ENCODE measurements around the gene TPM4. TPM values are rescaled to one million over a fixed set of nuclear protein-coding genes. Genes with fewer than 3 reads are reported as not detected.

The TPM4 gene
- total RNA-seq, 1 donor from 2014 or later, result 386 TPM

GRCh38 chr19:16146112-16146511 lies 69.8 kb downstream of the TPM4 start:
- intact Hi-C loops (cut with DNase I), result no loop called here
- no peak for DNase-seq
- Histone ChIP-seq H3K27me3 (no peaks in the 10 kb centered on the region), H3K4me3 (no peak overlapping the region), H3K27ac (no peak overlapping the region), H3K4me1 (peaks cover 5% of the 10 kb centered on the region), H3K9me3 (no peaks in the 10 kb centered on the region), H3K36me3 (no peaks in the 10 kb centered on the region)
- TF ChIP-seq CTCF (IDR thresholded peaks at IDR 0.05), result no peak
- no peak for ATAC-seq

- ATAC-seq (peak; percentile 28), DNase-seq (no peak)
- intact Hi-C loops (cut with DNase I), result no loop called here
- Histone ChIP-seq H3K9me3 (no peaks in the 10 kb centered on the region), H3K27ac (peak overlapping the region; percentile 55), H3K27me3 (no peaks in the 10 kb centered on the region), H3K4me3 (no peak overlapping the region), H3K36me3 (no peaks in the 10 kb centered on the region), H3K4me1 (no peaks in the 10 kb centered on the region)
- no peak for TF ChIP-seq CTCF (IDR thresholded peaks at IDR 0.05)
Observed at GRCh38 chr19:16148443-16149229, 72.3 kb downstream of the TPM4 start.

Other genes starting within 250 kb of the TPM4 start
- not detected for gene CYP4F2, start 178.4 kb upstream of the TPM4 start, total RNA-seq
- 3.5 TPM for gene CYP4F11, start 142.0 kb upstream of the TPM4 start, total RNA-seq
- not detected for gene OR10H4, start 127.5 kb upstream of the TPM4 start, total RNA-seq
- 101 TPM for gene RAB8A, start 35.4 kb downstream of the TPM4 start, total RNA-seq
- 6.0 TPM for gene HSH2D, start 67.2 kb downstream of the TPM4 start, total RNA-seq
- gene CIB3, start 97.0 kb downstream of the TPM4 start, total RNA-seq, result not detected
- gene FAM32A, start 108.9 kb downstream of the TPM4 start, total RNA-seq, result 56.4 TPM
- gene AP1M1, start 121.4 kb downstream of the TPM4 start, total RNA-seq, result 72.1 TPM
- gene KLF2, start 248.3 kb downstream of the TPM4 start, total RNA-seq, result 198 TPM

All from upper lobe of right lung (tissue), 1 donor.